HG02973 (cell line): ENCODE measurements around the gene CYP1B1.

Experiments used
- ATAC-seq: cut with Tn5 transposase; IDR thresholded peaks from one replicate; pipeline ENCODE4 v1.9.1; 2021; ENCODE audit warnings: moderate library complexity; ENCODE audit not compliant: unreplicated experiment

Gene CYP1B1

DNA sequence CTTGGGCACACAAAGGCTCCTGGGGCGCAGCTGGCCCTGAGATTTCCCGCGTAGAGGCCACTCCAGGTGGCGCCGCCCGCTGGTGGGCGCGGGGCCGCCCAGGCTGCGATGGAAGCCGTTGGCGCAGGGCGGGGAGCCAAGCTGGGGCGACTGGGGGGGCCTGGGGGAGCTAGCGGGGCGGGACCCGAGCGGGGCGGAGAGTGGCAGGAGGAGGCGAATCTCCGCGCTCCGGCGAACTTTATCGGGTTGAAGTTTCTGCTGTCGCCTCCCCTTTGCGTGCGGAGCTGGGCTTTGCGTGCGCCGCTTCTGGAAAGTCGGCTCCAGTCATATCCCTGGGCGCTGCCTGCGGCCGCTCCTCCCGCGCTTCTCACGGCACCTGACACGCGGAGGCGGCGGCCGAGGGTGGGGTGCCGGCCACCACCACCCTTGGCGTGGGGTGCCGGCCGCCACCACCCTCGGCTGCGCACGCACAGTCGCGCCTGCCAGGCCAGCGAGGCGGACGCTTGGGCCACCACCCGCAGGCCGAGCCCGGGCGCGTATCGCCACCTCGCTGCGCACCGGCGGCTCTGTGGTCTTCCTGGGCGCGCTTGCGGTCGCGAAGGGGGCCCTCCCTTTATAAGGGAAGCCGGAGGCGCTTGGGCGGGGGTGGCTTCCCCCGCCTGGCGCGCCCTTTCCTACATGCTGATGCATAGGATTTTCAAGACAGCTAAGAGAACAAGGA lies 919 bp upstream of the CYP1B1 start:
- peak; percentile 55 for ATAC-seq

DNA sequence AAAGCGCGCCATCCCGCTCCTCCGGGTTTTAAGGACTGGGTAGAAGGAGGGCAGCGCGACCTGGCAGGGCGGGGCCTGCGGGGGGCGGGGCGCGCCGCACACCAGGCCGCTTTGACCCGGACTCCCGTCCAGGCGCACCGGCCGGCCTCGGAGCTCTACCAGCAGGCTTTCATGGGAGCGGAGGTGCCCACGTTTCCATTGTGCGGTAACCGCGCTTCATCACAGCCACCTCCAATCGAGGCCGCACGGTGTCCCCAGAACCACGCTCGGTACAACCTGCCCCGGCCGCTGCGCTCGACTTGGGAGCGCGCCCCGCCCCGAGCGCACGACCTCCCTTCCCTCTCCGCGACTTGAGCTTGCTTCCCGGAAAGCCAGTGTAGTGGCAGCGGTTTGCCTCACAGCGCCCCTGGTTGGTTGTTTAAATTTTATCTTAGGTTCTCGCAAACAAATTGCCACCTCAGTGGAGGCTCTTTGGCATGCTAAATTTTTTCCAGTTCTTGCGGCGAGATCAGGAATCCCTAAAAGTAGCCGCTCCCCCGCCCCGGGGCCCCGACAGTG lies 280 bp upstream of the CYP1B1 start:
- ATAC-seq, result peak; percentile 45

DNA sequence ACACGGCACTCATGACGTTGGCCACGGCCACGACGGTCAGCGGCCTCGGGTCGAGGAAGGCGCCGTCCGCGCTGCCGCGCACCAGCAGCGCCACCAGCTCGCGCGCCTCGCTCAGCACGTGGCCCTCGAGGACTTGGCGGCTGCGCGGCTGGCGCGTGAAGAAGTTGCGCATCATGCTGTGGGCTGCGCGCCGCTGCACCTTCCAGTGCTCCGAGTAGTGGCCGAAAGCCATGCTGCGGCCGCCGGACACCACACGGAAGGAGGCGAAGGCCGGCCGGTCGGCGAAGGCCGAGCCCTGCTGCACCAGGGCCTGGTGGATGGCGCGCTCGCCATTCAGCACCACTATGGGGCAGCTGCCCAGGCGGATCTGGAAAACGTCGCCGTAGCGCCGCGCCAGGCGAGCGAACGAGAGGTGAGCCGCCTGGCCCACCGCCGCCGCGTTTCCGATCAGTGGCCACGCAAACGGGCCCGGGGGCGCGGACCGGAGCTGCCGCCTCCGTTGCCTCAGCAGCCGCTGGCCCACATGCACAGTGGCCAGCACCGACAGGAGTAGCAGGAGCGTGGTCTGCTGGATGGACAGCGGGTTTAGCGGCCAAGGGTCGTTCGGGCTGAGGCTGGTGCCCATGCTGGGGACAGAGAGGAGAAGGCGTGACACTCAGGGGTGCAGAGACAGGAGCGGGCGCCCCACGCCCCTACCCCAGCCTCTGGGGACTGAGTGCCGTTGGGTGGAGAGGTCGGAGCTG lies 1.0 kb downstream of the CYP1B1 start:
- no peak for ATAC-seq

DNA sequence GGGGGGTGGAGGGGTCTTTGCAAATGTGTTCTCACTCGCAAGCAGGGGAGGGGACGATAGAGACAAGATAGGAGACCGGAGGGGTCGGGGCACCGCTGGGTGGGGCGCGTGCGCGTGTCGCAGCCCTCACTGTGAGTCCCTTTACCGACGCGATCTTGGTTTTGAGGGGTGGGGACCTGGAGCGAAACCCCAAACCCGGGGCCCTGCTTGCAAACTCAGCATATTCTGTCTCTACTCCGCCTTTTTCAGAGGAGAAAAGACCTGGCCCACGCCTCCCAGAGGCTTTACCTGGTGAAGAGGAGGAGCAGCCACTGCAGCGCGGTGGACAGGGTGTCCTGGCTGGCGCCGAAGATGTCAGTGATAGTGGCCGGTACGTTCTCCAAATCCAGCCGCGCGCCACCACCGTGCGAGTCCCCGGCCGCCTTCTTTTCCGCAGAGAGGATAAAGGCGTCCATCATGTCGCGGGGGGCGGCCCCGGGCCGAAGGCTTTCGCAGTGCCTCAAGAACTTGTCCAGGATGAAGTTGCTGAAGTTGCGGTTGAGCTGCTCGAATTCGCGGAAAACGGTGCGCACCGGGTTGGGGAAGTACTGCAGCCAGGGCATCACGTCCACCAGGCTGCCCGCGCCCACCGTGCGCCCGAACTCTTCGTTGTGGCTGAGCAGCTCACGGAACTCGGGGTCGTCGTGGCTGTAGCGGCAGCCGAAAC lies 1.7 kb downstream of the CYP1B1 start:
- no peak for ATAC-seq

DNA sequence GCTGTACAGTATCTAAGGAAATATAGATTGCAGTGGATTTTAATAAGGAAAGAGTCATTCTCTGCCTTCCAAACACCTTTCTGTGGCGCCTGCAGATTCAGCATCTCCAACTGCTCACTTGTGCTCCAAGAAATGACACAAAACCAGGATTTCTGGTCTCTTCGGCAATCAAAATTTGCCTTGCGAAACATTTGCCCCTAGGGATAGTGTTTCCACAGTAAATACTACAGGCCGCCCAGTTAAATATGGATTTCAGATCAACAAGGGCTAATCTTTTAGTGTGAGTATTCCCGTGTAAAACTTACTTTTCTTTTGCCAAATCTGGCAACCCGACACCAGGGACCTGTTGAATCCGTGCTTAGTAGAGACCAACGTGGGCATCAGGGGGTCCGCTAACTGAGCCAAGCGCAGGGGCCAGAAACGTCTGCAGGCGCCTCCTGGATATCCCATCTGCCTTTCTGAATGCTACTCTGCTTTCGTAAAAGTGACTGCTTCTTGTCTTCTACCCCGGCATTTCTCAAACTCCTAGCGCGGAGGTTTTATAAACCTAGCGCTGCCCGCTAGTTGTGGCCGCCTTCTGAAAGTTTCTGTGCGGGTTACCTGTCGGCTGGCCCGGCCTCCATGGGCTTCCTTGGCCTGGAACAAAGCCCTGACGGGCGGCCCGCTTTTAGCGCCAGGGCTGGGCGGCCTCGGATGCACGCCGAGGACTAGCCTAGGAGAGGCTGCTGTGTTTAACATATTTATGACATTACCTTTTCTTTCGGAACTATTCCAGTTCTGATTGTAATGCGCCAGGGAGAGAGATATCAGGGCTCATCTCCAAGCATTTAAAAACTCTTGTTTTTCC lies 2.5 kb downstream of the CYP1B1 start:
- no peak for ATAC-seq

DNA sequence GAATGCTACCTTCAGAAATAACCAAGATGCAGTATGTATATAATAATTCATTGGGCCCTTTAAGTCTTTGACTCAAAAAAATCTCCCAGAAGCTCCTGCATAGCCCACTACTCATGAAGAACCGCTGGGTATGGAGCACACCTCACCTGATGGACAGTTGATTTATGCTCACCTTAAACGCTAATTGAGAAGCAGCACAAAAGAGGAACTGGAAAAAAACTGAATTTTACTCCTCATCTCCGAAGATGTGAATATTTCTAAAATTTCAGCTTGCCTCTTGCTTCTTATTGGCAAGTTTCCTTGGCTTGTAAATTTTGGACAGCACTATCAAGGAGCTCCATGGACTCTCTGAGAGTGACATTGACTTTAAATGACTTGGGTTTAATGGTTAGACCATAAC lies 5.5 kb downstream of the CYP1B1 start:
- ATAC-seq, result no peak

DNA sequence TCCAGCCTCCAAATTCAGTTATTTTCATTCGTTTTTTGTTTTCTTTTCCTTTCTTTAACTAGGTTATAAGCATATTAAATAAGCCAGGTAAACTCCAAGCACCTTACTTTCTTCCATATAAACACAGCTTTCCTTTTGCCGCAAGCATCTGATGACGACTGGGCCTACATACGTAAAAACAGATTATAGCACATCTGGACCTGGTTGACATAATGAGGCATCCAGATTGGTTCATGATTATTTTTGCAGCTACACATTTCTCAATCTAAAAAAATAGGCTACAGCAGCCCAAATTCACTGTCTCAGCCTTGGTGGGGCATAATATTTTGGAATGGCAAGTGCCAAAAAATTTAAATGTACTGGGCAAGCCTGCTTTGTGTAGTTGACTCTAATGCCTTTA lies 7.7 kb downstream of the CYP1B1 start:
- no peak for ATAC-seq

DNA sequence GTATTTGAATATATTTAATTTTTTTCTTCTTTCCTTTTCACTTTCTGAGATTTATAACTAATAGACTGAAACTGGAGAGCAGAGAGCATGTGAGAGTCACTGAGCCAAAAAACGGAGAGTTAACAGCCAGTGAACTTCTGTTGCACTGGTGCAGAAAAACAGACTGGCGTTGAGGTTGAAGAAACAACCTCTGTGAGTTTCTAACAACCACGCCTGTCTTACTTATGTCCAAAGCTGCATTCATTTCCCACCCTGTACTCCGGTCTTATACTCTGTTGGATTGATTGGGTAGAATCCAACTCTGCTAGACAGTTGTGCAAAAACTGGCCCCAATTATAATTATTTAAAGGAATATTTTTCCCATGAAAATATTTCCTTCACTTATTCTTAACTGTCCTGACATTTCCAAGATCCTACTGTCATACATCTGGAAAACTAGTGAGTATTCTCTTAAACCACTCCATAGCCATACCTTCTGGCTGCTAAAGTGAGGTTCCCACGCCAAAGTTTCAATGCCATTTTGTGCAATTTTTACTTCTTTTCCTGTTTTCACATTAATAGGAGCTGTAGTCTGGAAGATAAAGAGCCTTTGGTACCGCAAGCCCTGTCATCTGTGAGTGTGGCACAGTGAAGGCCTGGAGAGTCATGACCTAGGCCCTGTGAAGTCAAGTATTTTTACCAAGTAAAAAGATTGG lies 9.4 kb downstream of the CYP1B1 start:
- ATAC-seq, result no peak

DNA sequence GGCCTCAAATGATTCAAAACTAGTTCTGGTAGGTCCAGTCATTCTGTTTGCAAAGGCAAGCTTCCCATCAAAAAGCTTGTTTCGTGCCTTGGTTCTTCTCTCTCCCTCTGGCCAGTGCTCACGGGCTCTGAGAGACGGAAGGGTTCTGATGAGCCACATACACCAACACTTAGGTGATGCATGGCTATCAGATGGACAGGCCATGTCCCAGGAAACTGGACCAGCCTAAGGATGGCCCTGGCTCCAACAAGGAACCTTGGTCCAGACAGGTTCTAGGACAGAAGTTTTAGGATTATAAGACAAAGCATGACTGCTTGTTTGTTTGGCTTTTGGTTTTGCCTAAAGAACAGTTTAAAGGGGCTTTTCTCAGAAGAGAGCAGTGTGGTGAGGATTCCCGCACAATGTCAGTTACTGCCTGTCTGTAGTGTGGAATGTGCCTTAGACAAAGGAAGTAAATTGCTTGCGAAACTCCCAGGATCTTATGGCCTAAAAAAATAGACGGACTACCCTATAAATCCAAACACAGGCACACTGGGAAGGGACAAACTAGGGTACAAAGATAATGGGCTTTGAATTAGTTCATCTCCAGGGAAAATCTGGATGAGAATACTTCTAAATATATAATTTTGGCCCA lies 10.3 kb downstream of the CYP1B1 start:
- ATAC-seq, result no peak

DNA sequence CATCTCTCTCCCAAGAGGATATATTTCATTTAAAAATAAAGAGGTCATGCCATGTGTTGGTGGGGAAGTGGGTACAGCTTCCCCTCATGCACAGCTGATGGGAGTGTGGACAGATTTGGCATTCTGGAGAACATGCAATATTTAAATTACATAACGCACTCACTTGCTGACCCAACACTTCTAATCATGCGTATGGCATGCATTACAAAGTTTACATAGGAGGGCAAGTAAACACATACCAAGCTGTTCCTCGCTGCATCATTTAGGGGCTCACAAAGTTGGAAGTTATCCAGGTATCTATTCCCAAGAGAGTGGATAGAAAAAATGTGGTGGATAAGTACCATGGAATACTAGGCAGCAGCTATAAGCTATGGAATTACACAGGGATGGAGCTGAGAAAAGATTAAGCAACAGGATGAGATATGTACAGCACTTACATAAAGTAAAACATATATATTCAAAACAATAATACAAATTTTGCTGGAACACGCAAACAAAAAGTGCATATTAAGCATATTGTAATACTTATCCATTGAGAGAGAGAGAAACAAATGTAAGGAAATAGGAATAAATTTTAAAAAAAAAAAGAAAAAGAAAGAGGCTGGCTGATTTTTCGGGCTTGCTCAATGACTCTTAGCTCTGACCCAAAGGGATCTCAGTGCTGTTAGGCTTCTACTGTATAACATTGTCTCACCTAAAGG lies 11.0 kb downstream of the CYP1B1 start:
- ATAC-seq, result no peak

DNA sequence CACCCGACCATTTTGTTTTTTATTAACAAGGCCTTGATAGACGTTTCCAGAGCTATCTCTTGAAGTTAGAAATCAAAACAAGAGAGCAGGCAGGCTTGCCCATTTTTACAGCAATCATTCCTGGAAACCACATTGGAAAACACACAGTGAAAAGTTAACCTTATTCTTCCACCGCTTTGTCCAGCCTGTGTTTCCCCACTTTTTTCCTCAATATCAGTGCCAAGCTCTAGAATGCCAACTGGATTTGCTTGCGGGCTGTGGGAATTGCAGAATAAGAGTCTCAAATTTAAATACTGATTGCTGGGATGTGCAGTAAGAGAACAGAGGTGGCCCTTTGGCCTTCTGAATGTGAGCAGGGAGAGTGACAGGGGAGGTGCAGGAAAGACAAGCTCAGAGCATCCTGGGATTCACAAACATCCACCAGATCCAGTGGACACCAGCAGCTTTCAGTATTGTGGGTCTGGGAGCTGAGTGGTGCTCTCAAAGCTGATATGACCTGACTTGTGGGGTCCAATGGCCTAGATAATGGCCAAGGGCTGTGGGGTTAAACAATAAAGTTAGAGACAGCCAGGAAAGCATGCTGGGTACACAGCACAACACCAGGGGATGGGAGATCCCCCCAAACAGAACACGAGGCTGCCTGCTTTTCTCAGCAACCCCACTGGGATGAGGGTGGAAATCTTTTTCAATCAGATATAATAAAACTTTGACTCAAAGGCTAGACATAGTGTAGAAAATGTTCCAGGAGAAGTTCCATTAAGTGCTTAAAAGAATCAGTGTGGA lies 15.5 kb downstream of the CYP1B1 start:
- no peak for ATAC-seq

DNA sequence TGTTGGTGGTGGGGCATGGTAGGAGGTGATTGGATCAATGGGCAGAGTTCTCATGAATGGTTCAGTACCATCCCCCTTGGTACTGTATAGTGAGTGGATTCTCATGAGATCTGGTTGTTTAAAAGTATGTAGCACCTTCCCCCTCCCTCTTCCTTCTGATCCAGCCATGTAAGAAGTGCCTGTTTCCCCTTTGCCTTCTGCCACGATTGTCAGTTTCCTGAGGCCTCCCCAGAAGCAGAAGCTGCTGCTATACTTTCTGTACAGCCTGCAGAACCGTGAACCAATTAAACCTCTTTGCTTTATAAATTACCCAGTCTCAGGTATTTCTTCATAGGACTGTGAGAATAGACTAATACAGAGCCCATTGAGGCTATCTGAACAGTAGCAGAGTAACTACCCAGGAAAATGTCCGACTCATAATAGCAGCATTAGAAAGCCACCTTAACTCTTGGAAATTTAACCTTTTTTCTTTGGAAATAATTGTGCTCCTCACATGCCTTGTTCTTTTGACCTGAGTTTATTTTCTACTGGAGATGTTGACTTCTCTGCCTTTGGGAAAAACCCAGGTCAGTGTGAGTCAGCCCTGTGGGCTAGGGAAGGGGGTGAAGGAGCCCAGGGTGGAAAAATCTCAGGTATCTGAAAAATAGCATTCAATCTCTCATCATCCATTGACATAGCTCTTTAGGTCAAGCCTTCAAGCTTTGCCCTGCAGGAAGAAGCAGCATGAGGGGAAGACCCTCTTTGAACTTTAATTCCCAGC lies 18.1 kb downstream of the CYP1B1 start:
- ATAC-seq, result no peak

DNA sequence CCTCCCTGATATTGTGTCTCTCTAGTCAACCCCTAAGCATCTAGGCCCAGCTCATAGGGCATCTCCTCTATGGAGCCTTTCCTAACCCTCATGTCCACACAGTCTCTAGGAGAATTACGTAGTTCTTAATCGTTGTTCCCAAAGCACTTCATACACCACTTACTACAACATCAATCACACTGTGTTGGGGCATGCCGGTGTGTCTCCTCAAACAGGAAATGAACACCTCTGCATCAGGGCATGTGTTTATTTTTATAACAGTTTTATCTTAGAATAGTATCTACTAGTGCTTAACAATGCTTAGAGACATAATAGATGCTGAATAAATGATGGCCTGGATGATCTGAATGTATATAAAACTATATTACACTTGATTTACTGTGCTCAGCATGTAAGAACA lies 19.7 kb downstream of the CYP1B1 start:
- ATAC-seq, result no peak

DNA sequence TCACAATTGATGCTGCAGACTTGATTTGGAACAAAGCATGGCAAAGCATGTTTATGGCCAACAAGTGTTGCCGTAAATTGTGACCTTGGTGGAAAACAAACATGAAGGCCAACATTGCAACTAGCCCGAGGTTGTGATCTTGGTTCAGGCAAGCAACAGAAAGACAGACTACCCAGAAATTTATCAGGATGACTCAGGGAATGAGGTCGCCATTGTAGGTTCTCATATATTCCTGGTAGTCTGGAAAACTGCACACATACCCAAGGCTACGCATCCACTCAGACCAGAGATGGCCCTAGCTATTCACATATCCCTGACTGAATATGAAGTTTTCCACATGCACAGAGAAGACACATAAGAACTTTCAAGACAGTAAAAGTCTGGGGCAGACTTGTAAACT lies 30.1 kb downstream of the CYP1B1 start:
- no peak for ATAC-seq

DNA sequence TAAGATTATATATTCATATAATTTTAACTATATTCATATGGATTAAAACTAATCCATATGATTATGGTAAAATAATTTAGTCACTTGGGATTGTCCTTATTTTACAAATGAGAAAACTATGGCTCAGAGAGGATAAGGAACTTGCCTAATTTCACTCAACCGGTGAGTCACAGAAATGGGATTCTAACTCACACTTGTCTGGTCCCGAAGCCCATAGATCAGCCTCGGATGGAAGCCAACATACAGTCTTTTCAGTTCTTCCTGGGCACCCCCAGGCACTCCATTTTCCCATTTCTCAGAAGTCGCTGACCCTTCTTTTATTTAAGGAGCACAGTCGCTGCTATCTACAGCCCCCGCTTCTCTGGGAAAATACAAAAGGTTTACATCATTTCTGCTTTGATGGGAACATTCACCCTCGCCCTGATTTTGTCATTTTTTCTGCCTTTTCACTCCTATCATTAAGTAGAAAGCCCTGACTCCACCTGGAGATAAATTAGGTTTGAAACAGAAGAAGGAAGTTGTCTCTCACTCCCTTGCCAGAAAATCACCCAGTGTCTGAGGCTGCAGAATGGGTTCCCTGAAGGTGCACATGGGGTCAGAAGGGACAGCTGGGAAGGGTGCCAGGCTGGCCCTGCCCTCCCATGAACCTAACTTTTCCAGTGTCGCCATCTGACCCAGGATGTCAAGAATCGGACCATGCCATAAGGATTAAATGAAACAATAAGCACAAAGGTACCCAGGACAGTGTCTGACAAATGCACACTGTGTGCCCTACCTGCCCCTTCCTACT lies 36.6 kb downstream of the CYP1B1 start:
- ATAC-seq, result no peak

DNA sequence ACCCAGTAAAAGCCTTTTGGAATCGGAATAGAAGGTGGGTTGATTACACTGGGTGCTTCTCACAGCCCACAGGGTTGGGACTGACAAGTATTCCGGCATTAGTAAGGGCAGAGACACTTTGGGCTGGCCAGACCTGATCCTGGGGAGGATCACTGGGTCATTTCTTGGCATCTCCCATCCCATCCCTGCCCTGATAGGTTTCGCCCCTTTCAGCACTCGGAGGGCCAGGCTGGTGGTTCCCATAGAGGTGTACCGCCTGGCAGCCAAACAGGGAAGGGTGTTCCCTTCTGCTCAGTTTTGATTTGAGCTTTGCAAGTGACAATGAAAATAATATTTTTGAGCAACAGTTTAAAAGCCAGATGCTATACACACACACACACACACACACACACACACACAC lies 37.3 kb downstream of the CYP1B1 start:
- no peak for ATAC-seq
